NCI-H2081 (cell line): ENCODE measurements around the gene GNAT2.
"Not testable (repeated sequence)": the region's sequence is repeated elsewhere in the genome, so short reads cannot be mapped to it uniquely, and the experiment has no call there.

Experiments used
- DNase-seq, 2 experiments: peaks; one replicate each; lab custom pipeline; 2025; lab: John Stamatoyannopoulos, UW

GNAT2 gene

DNA sequence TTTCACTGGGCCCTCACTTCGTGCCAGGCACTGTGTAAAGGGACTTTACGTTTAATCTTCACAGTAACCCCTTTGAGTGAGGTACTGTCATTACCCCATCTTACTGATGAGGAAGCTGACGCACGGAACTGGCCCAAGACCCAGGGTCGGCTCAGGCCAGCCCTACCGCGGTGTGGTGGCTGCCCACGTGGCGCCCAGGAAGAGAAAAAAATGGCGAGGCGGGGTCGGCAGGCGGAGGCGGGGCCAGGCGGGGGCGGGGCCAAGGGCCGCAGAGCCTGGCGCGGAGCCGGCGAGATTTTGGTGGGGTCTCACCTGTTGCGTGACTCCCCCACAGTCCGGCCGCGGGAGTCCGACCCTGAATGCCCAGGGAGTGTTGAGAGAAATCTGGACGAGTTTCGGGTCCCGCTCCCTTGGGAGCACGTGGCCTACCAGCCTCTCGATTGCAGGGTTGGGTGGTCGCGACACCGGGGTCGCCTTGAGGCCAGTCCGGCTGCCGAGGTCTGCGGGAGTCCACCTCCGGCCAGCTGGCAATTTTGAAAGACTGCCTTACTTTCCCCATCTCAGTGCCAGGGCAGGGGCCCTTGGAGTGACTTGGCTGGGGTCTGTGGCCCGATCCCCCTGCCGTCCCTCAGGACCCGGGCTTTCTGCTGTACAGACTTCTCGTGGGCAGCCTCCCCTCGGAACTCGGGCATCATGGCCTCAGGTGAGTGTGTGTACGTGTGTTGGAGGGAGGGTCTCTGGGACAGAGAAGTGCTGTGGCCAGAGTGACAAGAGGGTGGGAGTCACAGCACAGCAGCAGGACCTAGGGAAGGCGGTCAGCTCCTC is at the start of gene GNAT2, which contains the start of gene AMPD2:
Gene GNAT2, minus strand, starts transcription at position 41 of the 825 bp plus-strand sequence. CDS start 6,746 bp downstream, outside the sequence.
Gene AMPD2, plus strand, starts transcription at position 262 of the 825 bp plus-strand sequence. CDS start 1,339 bp downstream, outside the sequence.
- peak; percentile 31 to 42 for DNase-seq

DNA sequence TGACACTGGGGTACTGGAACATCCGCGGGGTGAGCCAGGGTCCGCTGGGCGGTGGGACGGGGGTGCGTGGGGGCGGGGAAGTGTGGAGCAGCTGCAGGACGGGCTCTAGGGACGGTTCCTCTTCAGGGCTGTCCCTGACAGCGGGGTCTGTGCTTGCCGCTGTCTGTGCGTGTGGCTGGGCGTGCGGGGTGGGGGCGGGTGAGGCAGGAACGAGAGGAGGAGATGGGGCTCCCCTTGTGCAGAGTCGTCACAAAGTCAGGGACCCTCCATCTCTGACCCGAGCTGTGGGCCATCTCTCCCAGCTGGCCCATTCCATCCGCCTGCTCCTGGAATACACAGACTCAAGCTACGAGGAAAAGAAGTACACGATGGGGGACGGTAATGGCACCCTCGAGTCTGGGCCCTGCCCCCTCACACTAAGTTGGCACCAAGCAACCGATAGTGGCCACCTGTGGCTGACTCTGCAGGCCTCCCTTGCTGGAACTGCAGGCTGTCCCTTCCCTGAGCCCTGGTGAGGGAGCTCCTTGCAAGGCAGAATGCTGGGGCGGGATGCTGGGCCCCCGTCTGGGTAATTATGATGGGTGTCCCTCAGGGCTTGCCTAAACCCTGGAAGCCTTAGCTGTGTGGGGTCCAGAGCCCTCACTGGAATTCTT is 48.8 kb upstream of the GNAT2 start:
- no peak for DNase-seq

DNA sequence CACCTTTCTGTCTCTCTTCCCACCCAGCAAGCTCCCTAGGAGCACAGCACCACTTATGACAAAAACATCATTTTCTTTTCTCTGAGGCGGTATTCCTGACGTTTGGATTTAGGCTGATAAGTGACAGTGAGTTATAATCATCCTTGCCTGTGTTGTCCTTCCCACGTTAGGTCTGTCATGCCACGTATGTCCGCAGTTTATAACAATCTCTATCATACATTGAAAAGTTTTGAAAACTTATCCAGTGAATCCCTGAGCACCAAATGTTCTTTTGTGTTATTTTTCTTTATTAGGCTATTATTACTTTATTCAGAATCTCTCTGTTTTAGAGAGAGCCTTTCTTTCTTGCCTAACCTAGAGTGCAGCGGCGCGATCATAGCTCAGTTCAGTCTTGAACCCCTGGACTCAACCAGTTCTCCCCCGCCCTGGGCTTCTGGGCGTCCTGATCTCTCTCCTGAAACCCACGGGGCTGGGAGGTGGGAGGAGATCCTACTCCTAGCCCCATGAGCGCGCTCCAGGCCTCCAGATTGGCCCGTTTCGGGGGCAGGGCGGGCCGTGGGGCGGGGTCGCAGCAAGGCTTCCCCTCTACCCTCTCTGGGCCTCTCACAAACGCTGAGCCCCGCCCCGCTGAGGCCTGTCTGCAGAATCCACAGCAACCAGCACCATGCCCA is 48.2 kb upstream of the GNAT2 start, which contains the start of gene GSTM2:
Gene GSTM2, plus strand, starts transcription at position 606 of the 671 bp plus-strand sequence. Its CDS starts 59 bp downstream, at position 665.
- DNase-seq: peak; percentile 25 to 46

DNA sequence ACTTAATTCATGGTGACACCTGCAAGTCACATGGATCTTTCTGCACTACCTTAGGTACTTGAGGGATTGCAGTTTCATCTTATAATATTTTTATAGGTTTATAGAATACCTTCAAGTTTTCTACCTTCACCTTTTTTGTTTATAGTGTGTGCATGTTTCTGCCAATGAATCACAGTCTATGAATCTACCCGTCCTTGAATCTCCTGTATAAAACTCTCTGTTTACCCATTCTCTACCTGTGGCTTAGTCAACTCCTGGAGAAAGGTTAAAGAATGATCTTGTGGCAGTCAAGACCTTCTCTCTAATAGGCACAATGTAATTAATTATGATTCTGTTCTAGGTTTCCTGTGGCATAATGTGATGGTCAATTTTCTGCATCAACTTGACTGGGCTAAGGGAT is 45.3 kb upstream of the GNAT2 start:
- DNase-seq: no peak

DNA sequence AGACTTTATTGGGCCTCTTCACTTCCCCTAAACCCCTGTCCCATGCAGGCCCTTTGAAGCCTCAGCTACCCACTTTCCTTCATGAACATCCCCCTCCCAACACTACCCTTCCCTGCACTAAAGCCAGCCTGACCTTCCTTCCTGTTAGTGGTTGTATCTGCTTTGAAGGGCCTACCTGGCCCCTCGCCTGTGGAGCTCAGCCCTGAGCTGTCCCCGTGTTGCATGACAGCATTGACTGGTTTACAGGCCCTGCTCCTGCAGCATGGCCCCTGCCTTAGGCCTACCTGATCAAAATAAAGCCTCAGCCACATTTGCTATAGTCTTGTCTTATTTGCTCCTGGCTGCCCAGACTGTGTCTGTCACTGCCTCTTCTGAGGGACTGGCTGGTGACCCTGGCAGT is 42.0 kb upstream of the GNAT2 start:
- no peak for DNase-seq

DNA sequence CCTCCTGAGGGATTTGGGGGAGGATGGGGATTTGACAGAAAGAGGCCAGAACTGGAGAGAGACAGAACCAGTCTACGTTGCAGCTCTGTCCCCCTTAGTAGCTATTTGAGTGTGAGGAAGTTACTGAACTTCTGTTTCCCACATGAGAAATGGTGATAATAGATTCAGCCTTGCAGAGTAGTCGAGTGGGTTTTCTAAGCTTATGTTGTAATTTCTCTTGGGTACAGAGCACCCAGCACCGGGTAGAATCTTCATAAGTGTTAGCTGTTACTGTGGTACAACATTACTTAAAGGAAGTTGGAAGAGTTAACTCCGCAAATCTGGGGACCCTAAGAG is 41.2 kb upstream of the GNAT2 start:
- not testable (repeated sequence) for DNase-seq

DNA sequence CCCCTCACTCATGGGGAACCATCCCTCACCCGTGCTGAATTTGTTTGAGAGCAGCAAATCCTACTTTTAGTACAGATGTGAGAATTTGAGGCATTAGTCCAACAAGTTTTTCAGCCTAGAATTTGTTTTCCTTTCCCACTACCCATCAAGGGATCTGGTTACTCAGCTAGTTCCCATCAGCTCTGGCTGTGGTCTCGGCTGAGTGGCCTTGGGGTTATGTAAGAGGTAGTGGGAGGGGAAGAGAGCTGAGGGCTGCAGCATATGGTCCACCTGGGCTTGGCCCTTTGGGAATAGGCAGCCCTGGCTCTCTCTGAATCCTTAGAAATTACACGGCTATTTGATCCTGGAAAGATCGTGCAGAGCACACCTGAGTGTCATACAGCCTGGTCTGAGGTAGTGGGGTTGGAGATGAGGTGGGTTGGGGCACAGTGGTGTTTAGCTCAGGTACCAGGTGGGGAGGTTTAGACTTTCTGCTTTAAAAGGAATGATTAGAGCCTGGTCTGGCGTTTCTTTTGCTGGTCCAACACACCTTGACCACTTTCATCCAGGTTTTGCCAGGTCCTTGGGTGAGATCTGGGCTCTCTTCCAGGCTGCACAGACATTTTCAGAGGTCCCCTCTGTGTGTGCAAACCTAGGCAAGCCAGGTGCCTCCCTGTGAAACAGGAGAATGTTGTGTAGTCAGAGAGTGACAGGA is 40.7 kb upstream of the GNAT2 start:
- DNase-seq: no peak

DNA sequence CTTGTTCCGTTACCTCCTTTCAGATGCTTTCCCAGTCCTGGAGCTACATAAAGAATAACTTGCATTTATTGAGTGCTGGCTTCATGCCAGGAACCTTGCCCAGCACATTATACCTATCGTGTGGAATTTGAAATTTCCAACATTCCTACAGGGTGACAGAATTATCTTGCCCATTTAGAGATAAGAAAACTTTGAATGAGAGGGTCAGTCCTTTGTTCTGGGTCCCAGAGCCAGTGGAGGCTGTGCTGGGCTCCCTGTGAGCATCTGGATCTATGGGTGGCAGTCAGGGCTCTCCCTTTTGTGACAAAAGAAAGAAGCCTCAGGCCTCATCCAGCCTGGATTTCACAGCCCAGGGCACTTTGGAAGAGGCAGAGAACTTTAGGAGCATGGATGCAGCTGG is 39.7 kb upstream of the GNAT2 start:
- no peak for DNase-seq

DNA sequence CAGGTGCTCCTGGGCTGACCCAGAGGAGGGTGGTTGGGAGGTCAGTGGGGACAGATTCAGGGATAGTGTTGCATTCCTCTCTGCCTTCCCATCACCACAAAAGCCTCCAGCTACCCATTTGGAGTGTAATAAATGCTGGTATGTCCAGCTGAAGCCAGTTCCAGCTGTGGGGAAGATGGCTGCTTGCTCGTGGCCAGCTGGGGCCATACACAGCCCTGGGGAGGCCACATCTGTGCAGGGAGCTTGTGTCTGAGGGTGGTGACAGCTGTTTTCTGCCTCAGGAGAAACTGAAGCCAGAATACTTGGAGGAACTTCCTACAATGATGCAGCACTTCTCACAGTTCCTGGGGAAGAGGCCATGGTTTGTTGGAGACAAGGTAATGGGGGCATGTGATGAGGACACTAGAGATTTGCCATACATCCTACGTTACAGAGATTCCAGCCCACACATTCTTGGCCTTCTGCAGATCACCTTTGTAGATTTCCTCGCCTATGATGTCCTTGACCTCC is 39.2 kb upstream of the GNAT2 start:
- DNase-seq: no peak

DNA sequence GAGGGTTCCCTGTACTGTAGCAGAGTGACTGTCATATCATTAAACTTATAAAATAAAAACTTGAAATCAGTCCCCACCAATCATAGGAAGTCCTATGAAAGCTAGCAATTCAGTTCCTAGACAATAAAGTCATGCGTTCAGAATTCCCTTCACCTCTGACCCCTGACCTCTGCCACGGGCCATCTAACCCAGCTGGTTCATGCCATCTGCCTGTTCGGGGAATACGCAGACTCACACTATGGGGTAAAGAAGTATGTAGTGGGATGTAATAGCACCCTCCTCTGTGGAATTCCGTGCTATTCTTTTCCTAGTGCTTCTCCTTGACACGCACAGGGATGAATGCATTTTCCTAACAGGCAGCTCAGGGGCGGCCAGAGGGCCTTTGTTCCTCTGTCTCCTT is 38.6 kb upstream of the GNAT2 start:
- no peak for DNase-seq

DNA sequence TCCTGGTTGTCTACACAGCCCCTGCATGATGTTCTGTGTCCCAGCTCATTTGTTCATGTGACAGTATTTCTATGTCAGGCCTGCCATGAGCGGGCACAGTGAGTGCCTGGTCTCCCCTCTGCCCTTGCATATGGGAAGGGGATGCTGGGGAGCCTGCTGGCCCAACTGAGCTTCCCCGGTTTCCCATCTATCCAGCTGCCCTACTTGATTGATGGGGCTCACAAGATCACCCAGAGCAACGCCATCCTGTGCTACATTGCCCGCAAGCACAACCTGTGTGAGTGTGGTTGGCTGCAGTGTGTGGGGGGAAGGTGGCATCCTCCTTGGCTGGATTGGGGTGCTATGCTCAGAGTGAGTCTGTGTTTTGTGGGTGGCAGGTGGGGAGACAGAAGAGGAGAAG is 38.0 kb upstream of the GNAT2 start:
- no peak for DNase-seq

DNA sequence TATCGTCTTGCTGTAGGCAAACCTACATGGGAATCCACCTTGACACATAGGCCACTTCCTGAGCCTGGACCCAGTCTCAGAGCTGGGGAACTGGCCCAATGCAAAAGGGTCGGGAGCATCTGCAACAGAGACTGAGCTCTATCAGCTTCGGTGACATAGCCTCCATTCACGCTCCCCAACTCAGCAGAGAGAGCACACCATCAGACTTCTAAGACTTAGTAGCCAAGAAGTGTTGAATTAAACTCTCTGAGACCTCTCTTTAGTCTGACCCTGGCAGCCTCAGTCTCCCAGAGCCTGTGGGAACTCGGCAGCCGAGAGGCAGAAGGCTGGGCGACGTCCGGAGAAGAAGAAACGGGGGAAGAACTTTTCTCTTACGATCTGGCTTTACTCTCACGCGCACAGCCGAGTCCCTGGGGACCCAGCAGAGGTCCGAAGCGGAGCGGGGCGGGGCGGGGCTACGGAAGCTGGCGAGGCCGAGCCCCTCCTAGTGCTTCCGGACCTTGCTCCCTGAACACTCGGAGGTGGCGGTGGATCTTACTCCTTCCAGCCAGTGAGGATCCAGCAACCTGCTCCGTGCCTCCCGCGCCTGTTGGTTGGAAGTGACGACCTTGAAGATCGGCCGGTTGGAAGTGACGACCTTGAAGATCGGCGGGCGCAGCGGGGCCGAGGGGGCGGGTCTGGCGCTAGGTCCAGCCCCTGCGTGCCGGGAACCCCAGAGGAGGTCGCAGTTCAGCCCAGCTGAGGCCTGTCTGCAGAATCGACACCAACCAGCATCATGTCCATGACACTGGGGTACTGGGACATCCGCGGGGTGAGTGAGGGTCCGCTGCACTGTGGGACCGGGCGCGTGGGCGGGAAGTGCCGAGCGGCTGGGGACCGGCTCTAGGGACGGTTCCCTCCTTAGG is 36.5 kb upstream of the GNAT2 start, which contains the start of gene GSTM4:
Gene GSTM4, plus strand, starts transcription at position 485 of the 905 bp plus-strand sequence. Its CDS starts 291 bp downstream, at position 776.
- peak in 1 of 2 experiments; percentile 42 for DNase-seq

DNA sequence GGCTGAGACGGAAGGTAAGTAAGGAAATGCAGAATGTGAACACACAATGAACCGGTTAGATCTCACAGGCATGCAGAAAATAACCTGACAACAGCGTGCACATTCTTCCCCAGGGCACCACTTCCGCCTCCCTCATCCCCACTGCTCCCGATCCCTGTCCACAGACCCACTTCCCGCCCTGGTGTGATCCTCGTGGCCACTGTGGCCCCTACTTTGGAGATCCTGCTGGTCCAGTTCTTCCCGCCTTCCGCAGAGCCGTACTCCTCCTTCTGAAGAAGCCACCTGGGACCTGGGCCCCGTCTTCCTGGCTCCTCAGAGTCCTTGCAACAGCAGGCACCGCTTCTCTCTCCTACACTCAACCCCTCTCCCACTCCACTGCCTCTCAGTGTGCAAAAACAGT is 35.1 kb upstream of the GNAT2 start:
- DNase-seq: no peak

DNA sequence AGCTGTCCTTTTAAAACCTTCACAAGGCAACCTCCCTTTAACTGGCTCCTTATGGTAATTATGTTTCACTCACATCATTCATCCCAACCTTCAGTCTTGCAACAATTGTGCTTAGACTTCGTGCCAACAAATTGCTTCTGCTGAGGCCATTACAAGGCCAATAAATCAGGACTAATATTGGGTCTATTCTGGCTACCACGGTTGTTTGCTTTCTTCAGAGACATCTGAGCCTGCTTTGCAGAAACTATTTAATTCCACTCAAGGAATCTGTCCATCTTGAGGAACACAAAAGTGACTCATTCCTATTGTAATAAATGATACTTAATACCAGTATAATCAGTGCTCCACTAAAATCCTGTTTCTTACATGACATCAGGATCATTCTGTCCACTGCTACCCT is 33.9 kb upstream of the GNAT2 start:
- no peak for DNase-seq

DNA sequence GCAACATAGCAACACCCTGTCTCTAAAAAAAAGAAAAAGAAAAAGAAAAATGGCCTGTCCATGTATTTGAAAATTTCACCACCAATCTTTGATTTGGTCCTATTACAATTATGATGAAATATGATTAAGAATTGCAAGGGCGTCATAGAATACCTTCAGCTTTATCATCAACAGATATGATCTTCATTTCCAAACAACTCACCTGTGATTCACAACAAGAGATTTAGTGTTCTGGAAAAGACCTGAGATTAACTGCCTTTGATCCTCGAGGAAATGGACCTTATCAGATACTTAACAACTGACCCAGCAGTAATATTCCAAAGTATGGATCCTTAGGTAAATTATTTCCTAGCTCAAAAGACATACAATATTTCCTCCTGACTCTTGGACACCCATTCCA is 33.0 kb upstream of the GNAT2 start:
- DNase-seq: no peak

DNA sequence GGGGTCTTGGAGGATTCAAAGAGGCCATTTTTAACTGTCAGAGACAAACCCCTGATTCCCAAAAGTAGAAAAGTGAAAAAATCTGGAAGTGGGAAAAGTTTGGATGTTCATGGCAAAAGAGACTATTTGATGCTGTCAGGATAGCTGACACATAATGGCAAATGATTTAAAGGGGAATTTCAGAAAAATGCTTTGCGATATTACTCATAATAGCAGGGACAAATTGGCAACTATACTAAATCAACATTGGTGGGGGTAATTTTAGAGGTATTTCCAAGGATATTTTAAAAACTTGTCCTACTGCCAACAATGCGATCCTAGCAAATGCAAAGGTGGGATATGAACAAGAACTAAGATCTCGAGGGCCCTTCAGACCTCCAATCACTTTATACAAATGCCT is 31.2 kb upstream of the GNAT2 start:
- no peak for DNase-seq

DNA sequence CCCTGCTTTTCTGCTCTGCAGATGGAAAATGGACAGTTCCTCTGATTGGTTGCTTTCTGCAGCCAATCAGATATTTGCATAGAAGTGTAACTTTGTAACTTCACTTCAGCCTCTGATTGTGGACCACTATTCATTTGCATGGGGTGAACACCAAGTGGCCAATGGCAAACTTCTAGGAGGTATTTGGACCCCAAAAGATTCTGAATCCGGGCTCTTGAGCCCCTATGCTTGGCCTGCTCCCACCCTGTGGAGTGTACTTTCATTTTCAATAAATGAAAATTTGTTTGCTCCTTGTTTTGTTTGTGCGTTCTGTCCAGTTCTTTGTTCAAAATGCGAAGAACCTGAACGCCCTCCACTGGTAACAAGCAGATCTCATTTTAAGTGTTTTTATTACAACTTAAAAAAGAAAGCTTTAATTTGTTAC is 30.1 kb upstream of the GNAT2 start:
- DNase-seq: peak; percentile 25 to 32

DNA sequence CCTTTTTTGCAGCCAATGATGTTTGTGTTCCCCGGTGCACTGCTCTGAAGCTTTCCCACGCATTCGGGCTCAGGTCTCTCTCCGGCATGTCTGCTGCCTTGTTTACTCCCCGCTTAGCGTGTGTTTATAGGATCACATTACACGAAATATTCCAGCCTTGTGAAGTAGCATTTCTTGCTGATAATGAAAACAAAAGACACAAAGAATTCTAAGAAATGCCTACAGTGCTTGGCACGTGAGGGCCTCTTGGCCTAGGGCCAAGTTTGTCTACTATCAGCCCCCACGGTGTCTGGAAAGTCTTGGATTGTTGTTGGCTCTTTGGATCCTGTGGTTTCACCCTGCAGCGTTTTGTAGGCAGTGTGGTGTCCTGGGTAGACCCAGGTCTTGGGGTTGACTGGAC is 25.3 kb upstream of the GNAT2 start:
- DNase-seq: no peak

DNA sequence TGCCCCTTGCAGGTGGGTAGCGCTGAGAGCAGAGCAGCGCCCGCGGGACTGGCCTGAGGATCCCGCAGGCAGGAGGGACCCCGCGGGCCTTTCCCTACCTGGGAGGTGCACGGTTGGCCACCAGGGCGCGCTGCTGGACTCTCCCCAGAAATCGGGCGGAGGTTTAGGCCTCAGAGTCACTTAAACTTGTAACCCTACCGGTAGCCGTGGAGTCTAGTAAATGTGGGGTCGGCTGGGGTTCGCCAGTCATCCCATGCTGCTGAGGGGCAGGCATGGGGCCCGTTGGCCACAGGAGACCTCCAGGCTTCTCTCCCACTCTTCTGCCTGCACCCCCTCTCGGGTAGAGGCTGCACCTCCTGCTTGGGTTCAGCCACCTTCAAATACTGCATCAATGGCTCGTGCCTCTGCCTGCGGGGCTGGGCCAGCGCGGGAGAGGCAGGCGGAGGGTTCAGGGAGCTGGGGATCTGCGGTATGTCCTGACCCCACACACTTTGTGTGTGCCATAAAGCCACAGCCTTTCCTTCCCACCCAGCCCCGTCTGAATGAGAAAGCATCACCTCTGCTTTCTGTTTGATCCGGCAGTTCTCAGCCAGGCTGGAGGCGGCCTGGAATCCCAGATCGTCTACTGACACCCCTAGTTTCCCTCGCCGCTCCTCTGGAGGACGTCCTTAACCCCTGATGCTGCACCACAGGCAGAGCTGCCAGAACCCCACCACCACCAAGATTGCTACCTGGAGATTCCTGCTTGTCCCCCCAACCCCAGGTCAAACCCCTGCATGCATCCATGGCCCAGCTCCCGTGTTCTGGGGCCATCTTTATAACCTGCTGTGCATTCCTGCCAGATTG is 24.2 kb upstream of the GNAT2 start:
- DNase-seq: peak in 1 of 2 experiments; percentile 13

DNA sequence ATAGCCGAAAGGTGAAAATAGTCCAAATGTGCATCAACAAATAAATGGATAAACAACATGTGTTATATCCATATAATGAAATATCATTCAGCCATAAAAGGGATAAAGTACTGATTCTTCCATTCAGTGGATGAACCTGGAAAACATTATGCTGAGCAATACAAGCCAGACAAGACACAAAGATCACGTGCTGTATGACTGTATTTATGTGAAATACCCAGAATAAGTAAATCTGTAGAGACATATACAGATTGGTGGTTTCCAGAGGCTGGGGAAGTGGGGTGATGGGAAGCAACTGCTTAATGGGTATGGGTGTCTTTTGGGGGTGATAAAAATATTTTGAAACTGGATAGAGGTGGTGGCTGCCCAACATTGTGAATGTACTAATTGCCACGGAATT is 23.2 kb upstream of the GNAT2 start:
- DNase-seq: no peak
